LNCAP (cell line): Measurements from ENCODE around the gene SKOR1.

Experiments
- TF ChIP-seq, protein P1 (sequence below): fragments of 450-650 bp; IDR thresholded peaks from 2 replicates; pipeline ENCODE4 v1.5.1; 2017; ENCODE audit warnings: mild to moderate bottlenecking

The SKOR1 gene

DNA sequence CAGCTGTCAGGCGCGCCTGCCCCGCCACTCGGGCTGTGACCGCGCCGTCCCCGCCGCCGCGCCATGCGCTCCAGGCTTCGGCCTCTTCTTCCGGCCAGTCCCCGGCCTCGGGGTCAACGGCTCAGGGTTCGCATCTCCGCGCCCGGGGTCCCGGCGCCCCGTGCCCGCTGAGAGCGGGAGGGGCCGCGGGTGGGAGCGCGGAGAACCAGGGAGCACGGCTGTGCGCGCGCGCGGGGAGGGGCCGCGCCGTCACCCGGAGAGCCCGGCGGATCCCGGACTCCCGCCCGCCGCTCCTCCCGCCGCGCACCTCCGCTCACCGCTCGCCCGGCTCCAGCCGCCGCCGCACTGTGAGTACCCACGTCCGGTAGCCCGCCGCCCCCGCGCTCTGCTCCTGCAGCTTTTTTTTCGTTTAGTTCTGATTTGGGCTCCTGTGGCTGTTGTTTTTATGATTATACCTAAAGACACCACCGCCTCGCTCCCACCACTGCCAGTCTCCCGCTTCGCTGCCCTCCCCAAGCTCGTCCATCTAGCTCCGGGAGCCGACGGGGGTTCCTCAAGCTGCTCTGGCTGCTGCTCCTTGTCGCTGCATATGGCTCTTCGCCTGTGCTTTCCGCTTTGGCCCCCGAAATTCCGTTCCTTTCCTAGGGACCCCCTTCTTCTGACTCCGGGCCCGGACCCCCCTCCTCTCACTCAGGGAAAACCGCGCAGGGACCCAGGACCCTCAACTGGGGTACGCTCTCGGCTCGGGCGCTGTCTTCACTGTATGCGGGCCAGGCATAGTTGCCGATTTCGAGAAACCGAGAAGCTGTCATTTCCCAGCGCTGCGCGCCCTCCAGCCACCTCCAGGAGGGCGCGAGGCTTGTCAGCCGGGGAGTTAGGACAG lies 1.8 kb upstream of the SKOR1 start:
- TF ChIP-seq, protein P1, sequence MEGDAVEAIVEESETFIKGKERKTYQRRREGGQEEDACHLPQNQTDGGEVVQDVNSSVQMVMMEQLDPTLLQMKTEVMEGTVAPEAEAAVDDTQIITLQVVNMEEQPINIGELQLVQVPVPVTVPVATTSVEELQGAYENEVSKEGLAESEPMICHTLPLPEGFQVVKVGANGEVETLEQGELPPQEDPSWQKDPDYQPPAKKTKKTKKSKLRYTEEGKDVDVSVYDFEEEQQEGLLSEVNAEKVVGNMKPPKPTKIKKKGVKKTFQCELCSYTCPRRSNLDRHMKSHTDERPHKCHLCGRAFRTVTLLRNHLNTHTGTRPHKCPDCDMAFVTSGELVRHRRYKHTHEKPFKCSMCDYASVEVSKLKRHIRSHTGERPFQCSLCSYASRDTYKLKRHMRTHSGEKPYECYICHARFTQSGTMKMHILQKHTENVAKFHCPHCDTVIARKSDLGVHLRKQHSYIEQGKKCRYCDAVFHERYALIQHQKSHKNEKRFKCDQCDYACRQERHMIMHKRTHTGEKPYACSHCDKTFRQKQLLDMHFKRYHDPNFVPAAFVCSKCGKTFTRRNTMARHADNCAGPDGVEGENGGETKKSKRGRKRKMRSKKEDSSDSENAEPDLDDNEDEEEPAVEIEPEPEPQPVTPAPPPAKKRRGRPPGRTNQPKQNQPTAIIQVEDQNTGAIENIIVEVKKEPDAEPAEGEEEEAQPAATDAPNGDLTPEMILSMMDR: no peak

DNA sequence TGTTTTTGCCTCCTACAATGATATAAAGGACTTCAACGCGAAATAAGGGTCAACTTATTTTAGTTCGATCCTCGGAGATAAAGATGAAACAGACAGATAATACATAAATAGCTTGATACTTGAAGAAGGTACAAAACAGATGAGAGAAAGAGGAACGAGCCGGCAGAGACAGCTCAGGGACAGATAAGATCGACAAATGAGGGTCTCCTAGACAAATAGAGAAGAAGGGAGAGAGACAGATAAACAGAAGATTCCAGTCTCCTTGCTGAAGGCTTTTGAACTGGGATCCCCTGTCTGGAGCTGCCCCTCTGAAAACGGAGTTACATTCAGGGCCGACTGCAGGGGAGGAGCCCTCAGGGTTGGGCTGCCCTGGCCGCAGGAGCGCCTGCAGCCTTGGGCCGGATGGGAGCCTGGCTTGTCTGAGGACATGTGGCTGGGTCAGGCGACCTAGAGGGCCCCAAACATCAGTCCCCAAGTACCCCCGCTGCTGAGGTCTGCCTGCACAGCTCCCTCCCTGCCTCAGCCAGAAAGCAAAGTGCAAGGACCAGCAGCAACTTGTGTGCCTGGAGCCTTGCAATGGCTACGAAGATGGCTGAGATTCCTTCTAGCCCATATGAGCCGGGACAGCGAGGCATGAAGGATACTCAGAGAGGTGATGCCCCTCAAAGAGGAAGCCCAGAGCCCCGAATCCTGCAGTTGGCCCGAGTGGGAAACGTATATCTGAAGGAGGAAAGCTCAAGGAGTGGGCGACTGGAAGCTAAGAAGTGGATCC lies 926 bp upstream of the SKOR1 start:
- TF ChIP-seq, protein P1: no peak

DNA sequence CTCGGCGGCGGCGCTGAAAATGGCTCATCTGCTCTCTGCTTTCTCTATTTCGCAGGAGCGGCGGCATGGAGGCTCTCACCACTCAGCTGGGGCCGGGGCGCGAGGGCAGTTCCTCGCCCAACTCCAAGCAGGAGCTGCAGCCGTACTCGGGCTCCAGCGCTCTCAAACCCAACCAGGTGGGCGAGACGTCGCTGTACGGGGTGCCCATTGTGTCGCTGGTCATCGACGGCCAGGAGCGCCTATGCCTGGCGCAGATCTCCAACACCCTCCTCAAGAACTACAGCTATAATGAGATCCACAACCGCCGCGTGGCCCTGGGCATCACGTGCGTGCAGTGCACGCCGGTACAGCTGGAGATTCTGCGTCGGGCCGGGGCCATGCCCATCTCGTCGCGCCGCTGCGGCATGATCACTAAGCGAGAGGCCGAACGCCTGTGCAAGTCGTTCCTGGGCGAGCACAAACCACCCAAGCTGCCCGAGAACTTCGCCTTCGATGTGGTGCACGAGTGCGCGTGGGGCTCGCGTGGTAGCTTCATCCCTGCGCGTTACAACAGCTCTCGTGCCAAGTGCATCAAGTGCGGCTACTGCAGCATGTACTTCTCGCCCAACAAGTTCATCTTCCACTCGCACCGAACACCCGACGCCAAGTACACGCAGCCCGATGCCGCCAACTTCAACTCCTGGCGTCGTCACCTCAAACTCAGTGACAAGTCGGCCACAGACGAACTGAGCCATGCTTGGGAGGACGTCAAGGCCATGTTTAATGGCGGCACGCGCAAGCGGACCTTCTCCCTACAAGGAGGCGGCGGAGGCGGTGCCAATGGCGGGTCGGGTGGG lies 790 bp downstream of the SKOR1 start:
- TF ChIP-seq, protein P1: no peak

DNA sequence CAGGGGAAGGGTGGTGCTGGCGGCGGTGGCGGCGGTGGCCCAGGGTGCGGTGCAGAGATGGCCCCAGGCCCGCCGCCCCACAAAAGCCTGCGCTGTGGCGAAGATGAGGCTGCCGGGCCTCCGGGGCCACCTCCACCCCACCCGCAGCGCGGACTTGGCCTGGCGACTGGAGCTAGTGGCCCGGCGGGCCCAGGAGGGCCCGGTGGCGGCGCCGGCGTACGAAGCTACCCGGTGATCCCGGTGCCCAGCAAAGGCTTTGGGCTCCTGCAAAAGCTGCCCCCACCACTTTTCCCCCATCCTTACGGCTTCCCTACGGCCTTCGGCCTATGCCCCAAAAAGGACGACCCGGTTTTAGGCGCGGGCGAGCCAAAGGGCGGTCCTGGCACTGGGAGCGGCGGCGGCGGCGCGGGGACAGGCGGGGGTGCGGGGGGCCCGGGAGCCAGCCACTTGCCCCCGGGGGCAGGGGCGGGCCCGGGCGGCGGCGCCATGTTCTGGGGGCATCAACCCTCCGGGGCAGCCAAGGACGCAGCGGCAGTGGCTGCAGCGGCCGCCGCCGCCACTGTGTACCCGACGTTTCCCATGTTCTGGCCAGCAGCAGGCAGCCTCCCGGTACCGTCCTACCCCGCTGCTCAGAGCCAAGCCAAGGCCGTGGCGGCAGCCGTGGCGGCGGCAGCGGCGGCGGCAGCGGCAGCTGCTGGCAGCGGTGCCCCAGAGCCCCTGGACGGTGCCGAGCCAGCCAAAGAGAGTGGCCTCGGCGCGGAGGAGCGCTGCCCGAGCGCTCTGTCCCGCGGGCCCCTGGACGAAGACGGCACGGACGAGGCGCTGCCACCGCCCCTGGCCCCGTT lies 1.6 kb downstream of the SKOR1 start:
- TF ChIP-seq, protein P1: no peak

DNA sequence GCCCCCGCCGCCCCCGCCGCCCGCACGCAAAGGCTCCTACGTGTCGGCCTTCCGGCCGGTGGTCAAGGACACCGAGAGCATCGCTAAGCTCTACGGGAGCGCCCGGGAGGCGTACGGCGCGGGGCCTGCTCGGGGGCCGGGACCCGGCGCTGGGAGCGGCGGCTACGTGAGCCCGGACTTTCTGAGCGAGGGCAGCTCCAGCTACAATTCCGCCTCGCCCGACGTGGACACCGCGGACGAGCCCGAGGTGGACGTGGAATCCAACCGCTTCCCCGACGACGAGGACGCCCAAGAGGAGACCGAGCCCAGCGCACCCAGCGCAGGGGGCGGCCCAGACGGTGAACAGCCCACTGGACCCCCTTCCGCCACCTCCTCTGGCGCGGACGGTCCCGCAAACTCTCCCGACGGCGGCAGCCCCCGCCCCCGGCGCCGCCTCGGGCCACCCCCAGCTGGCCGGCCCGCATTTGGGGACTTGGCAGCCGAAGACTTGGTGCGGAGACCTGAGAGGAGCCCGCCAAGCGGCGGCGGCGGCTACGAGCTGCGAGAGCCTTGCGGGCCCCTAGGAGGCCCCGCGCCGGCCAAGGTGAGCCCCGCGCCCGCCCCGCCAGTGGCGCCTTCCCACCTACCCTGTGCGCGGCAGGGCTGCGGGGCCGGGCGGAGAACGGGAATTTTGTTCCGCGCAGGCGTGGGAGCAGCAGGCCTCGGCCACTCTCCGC lies 2.4 kb downstream of the SKOR1 start:
- TF ChIP-seq, protein P1: no peak

DNA sequence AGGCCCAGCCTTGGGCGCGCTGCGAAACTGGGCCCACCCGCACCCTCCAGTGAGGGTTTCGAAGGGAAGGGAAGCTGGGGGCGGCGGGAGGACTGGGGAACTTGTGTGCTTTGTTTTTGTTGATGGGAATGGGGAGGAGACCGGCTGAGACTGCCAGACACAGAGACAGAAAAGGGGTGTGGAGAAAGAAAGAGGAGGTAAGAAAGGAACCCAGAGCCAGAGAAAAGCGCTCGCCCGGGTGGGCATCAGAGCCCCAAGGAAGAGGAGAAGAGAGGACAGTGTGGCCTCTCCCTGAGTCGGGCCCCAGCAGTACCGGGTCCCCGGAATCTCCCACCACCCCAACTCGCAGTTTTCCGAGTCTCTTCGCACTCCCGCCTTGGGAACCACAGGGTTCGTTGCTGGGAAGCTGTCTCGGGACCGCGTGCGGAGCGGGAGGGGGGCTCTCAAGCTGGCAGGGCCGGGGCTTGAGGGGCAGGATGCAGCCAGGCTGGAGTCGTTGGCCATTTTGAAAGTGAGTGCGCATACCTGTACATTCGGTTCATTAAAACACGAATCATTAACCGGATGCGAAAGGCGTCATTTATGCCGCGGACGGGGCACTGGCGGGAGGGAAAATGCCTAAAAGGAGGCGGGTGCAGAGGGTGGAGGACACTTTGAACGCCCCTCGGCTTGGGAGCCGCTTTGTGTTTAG lies 3.1 kb downstream of the SKOR1 start:
- TF ChIP-seq, protein P1: no peak
